ENCODE data around the gene AAR2. TPM values are rescaled to one million over a fixed set of nuclear protein-coding genes. Genes with fewer than 3 reads are reported as not detected.

AAR2 gene
- total RNA-seq, 1 donor, result 23.7 TPM

- no peak for DNase-seq (ENCODE audit: low read depth)
- TF ChIP-seq CTCF (IDR thresholded peaks at IDR 0.05; ENCODE audit: insufficient read depth, low read depth, low read length), result no peak
- no peak overlapping the region for H3K4me3 ChIP-seq (ENCODE audit: low read depth, low read length)
Observed at GRCh38 chr20:36201198-36201597, 35.1 kb upstream of the AAR2 start.

- no peak overlapping the region for H3K4me3 ChIP-seq (ENCODE audit: low read depth, low read length)
- DNase-seq (ENCODE audit: low read depth), result peak; percentile 40
- TF ChIP-seq CTCF (IDR thresholded peaks at IDR 0.05; ENCODE audit: insufficient read depth, low read depth, low read length), result peak; percentile 98
Observed at GRCh38 chr20:36202891-36203338, 33.4 kb upstream of the AAR2 start.

GRCh38 chr20:36203861-36204260, 32.4 kb upstream of the AAR2 start:
- no peak for TF ChIP-seq CTCF (IDR thresholded peaks at IDR 0.05; ENCODE audit: insufficient read depth, low read depth, low read length)
- DNase-seq (ENCODE audit: low read depth), result no peak
- no peak overlapping the region for H3K4me3 ChIP-seq (ENCODE audit: low read depth, low read length)

GRCh38 chr20:36205026-36205425, 31.3 kb upstream of the AAR2 start:
- no peak for DNase-seq (ENCODE audit: low read depth)
- no peak for TF ChIP-seq CTCF (IDR thresholded peaks at IDR 0.05; ENCODE audit: insufficient read depth, low read depth, low read length)
- H3K4me3 ChIP-seq (ENCODE audit: low read depth, low read length), result no peak overlapping the region

- H3K4me3 ChIP-seq (ENCODE audit: low read depth, low read length), result no peak overlapping the region
- no peak for DNase-seq (ENCODE audit: low read depth)
- TF ChIP-seq CTCF (IDR thresholded peaks at IDR 0.05; ENCODE audit: insufficient read depth, low read depth, low read length), result no peak
Observed at GRCh38 chr20:36206068-36206467, 30.2 kb upstream of the AAR2 start.

- no peak for TF ChIP-seq CTCF (IDR thresholded peaks at IDR 0.05; ENCODE audit: insufficient read depth, low read depth, low read length)
- DNase-seq (ENCODE audit: low read depth), result no peak
- no peak overlapping the region for H3K4me3 ChIP-seq (ENCODE audit: low read depth, low read length)
Observed at GRCh38 chr20:36206641-36207040, 29.6 kb upstream of the AAR2 start.

- no peak for TF ChIP-seq CTCF (IDR thresholded peaks at IDR 0.05; ENCODE audit: insufficient read depth, low read depth, low read length)
- DNase-seq (ENCODE audit: low read depth), result no peak
Observed at GRCh38 chr20:36207602-36208001, 28.7 kb upstream of the AAR2 start.

More at GRCh38 chr20:36207602-36208001, 28.7 kb upstream of the AAR2 start:
- H3K4me3 ChIP-seq (ENCODE audit: low read depth, low read length), result no peak overlapping the region
